ENCODE measurements around the gene MKRN3. TPM values are rescaled to one million over a fixed set of nuclear protein-coding genes. Genes with fewer than 3 reads are reported as not detected.

MKRN3 gene
- total RNA-seq, 5 donors from 2014 or later (not counting 1 experiment from before 2014, with no cell fraction given): 2.0 to 5.8 (median 2.9) TPM

DNA sequence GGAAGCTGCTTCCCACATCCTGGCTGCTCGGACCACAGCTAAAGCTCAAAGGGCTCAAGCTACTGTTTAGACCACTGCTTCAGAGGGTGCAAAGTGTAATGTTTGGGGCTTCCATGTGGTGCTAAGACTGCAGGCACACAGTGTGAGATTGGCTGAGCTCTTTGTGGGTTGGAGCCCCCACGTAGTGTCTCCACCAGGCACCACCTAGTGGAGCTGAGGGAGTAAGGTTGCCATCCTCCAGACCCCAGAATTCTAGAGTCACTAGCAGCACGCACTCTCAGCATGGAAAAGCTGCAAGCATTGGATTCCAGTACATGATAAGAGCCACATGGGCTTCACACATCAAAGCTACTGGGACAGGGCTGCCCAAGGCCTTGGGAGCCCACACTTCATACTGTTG is 9.3 kb downstream of the MKRN3 start:
- Histone ChIP-seq H3K9me3 (no peaks in the 10 kb centered on the region), H3K4me1 (ENCODE audit: control insufficient read depth in 1 of 2, extremely low read depth in 1 of 2, insufficient read depth in 2 of 2, low read length in 2 of 2) (no peaks in the 10 kb centered on the region), H3K4me3 (ENCODE audit: control insufficient read depth in 1 of 2, extremely low read depth in 1 of 2, low read length in 1 of 2) (no peak overlapping the region), H3K27ac (ENCODE audit: low read length) (no peak overlapping the region), H3K27me3 (replicated peaks in 1 of 2; ENCODE audit: control insufficient read depth in 2 of 2, extremely low read depth in 1 of 2, insufficient read depth in 2 of 2, low read length in 1 of 2) (no peaks in the 10 kb centered on the region), H3K36me3 (ENCODE audit: control insufficient read depth in 2 of 2, extremely low read depth in 1 of 2, insufficient read depth in 1 of 2, low read length in 1 of 2) (no peaks in the 10 kb centered on the region)
- peak in 1 of 4 experiments; percentile 17 for ATAC-seq (replicated peaks in 1 of 4)
- Mint-ChIP-seq H3K36me3 (no peaks in the 10 kb centered on the region), H3K27ac (no peak overlapping the region), H3K27me3 (no peaks in the 10 kb centered on the region), H3K4me3 (no peak overlapping the region), H3K4me1 (no peaks in the 10 kb centered on the region), H3K9me3 (peaks cover 0 to 5% (median 0%) of the 10 kb centered on the region in 3 donors)
- POLR2A ChIA-PET: no interaction called here
- 25% methylated on average over 2 of the region's 3 CpGs for WGBS (ENCODE audit: insufficient coverage)
- no peak for DNase-seq
- CTCF ChIA-PET: no interaction called here

DNA sequence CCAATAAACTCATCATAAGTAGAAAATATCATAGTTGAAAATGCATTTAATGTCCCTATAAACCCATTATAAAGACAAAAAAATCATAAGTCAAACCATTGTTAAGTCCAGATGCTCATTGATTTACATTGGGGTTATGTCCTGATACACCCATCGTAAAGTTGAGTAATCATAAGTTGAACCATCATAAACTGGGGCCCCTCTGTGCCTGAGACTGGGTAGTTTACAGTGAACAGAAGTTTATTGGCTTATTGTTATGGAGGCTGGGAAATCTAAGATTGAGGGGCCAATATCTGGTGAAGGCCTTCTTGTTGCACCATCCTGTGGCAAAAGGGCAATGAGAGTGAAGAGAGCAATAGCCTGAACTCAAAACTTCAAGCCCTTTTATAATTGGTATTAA is 10.6 kb downstream of the MKRN3 start:
- H3K4me3 ChIP-seq (ENCODE audit: control insufficient read depth in 1 of 2, extremely low read depth in 1 of 2, low read length in 1 of 2): no peak overlapping the region
- no peaks in the 10 kb centered on the region for H3K4me1 ChIP-seq (ENCODE audit: control insufficient read depth in 1 of 2, extremely low read depth in 1 of 2, insufficient read depth in 2 of 2, low read length in 2 of 2)
- no peaks in the 10 kb centered on the region for H3K36me3 Mint-ChIP-seq
- H3K27me3 ChIP-seq (replicated peaks in 1 of 2; ENCODE audit: control insufficient read depth in 2 of 2, extremely low read depth in 1 of 2, insufficient read depth in 2 of 2, low read length in 1 of 2): no peaks in the 10 kb centered on the region
- ChIA-PET CTCF (no interaction called here), POLR2A (no interaction called here)
- H3K9me3 ChIP-seq: no peaks in the 10 kb centered on the region
- 50% methylated on average over 1 of the region's 1 CpG for WGBS (ENCODE audit: insufficient coverage)
- H3K4me3 Mint-ChIP-seq: no peak overlapping the region
- no peaks in the 10 kb centered on the region for H3K36me3 ChIP-seq (ENCODE audit: control insufficient read depth in 2 of 2, extremely low read depth in 1 of 2, insufficient read depth in 1 of 2, low read length in 1 of 2)
- DNase-seq (no peak), ATAC-seq (replicated peaks in 1 of 4) (no peak)
- H3K9me3 Mint-ChIP-seq: peaks cover 0 to 5% (median 0%) of the 10 kb centered on the region in 3 donors
- no peak overlapping the region for H3K27ac Mint-ChIP-seq
- H3K4me1 Mint-ChIP-seq: no peaks in the 10 kb centered on the region
- no peaks in the 10 kb centered on the region for H3K27me3 Mint-ChIP-seq
- H3K27ac ChIP-seq (ENCODE audit: low read length): no peak overlapping the region

DNA sequence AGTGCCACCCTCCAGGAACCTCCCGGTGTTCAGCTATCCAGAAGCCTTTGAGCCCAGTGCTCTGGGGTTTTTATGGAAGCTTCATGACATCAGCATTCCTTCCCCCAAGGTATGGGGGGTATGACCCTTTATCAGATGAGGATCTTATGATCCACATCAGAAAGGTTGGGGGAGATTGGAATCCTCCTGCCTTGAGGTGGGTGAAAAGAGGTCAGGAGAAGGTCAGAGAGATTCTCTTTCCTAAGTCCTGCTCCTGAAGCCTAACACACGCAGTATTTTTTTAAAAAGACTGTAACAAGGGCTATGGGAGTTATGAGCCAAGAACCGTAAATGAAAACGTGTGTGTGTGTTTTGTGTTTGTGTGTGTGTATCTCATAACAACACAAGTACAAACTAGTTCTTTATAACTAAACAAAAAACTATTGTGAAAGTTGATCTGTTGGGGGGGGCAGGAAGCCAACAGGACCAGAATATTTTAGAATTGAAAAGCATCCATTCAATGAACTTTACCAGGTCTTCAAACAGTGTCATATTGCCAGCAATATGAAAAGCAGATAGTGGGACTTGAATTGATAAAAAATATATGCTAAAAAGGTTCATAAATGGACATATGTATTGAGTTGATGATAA is 13.2 kb downstream of the MKRN3 start:
- H3K4me3 Mint-ChIP-seq: no peak overlapping the region
- no peaks in the 10 kb centered on the region for H3K27me3 Mint-ChIP-seq
- CTCF ChIA-PET: no interaction called here
- H3K27ac Mint-ChIP-seq: no peak overlapping the region
- no peak overlapping the region for H3K27ac ChIP-seq (ENCODE audit: low read length)
- no peaks in the 10 kb centered on the region for H3K4me1 Mint-ChIP-seq
- ATAC-seq (replicated peaks in 1 of 4): no peak
- peaks cover 0 to 5% (median 0%) of the 10 kb centered on the region in 3 donors for H3K9me3 Mint-ChIP-seq
- H3K36me3 Mint-ChIP-seq: no peaks in the 10 kb centered on the region
- no peaks in the 10 kb centered on the region for H3K9me3 ChIP-seq
- DNase-seq: no peak
- H3K4me3 ChIP-seq (ENCODE audit: control insufficient read depth in 1 of 2, extremely low read depth in 1 of 2, low read length in 1 of 2): no peak overlapping the region
- POLR2A ChIA-PET: no interaction called here
- H3K36me3 ChIP-seq (ENCODE audit: control insufficient read depth in 2 of 2, extremely low read depth in 1 of 2, insufficient read depth in 1 of 2, low read length in 1 of 2): no peaks in the 10 kb centered on the region
- no peaks in the 10 kb centered on the region for H3K4me1 ChIP-seq (ENCODE audit: control insufficient read depth in 1 of 2, extremely low read depth in 1 of 2, insufficient read depth in 2 of 2, low read length in 2 of 2)
- H3K27me3 ChIP-seq (replicated peaks in 1 of 2; ENCODE audit: control insufficient read depth in 2 of 2, extremely low read depth in 1 of 2, insufficient read depth in 2 of 2, low read length in 1 of 2): no peaks in the 10 kb centered on the region
- WGBS (ENCODE audit: insufficient coverage): no CpG with 5 or more reads among the region's 4 CpGs

DNA sequence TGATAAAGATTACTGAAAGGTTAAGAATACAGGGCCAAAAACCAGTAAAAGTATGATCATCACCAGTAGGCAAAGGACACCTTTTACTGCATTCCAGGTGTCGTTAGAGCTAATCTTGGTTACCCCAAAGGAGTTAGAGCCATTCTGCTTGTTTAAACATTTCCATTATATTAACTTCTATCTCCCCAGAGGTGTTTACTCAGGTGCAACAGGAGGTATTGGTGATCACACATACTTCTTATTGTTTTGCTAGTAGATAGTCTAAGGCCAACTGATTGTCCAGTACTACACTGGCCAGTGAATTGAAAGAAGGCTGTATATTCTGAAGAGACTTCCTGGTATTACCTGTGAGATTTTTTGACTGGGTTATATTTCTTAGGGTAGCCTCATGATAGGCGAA is 22.8 kb downstream of the MKRN3 start:
- no peak for DNase-seq
- no peak overlapping the region for H3K4me3 Mint-ChIP-seq
- Histone ChIP-seq H3K36me3 (ENCODE audit: control insufficient read depth in 2 of 2, extremely low read depth in 1 of 2, insufficient read depth in 1 of 2, low read length in 1 of 2) (no peaks in the 10 kb centered on the region), H3K4me3 (ENCODE audit: control insufficient read depth in 1 of 2, extremely low read depth in 1 of 2, low read length in 1 of 2) (no peak overlapping the region), H3K27ac (ENCODE audit: low read length) (no peak overlapping the region), H3K27me3 (replicated peaks in 1 of 2; ENCODE audit: control insufficient read depth in 2 of 2, extremely low read depth in 1 of 2, insufficient read depth in 2 of 2, low read length in 1 of 2) (peaks cover 0 to 2% of the 10 kb centered on the region in 2 experiments), H3K9me3 (no peaks in the 10 kb centered on the region), H3K4me1 (ENCODE audit: control insufficient read depth in 1 of 2, extremely low read depth in 1 of 2, insufficient read depth in 2 of 2, low read length in 2 of 2) (no peaks in the 10 kb centered on the region)
- peaks cover 0 to 7% (median 0%) of the 10 kb centered on the region in 3 donors for H3K9me3 Mint-ChIP-seq
- ChIA-PET POLR2A (no interaction called here), CTCF (no interaction called here)
- no peak for ATAC-seq (replicated peaks in 1 of 4)
- no peaks in the 10 kb centered on the region for H3K36me3 Mint-ChIP-seq
- H3K4me1 Mint-ChIP-seq: no peaks in the 10 kb centered on the region
- no peak overlapping the region for H3K27ac Mint-ChIP-seq
- no CpG with 5 or more reads among the region's 2 CpGs for WGBS (ENCODE audit: insufficient coverage)
- H3K27me3 Mint-ChIP-seq: peaks cover 2 to 4% of the 10 kb centered on the region in 2 donors

DNA sequence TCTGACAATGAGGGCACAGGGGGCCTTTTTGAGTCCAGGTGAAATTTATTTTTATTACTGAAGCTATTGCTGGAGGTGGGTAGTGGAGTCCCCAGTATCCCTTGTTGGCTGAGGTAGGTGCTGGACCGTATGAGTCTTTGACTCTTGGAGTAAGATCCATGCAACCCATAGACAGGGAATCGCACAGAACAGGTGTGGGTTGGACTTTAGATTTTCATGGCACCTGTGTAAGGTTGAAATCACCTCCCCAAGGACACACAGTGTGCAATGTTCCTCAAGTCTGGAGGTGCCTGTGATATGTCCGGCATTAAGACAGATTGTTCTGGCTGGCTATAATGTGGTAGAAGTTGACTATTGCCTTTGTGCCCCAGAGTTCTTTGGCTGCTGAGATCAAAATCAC is 23.5 kb downstream of the MKRN3 start:
- POLR2A ChIA-PET: no interaction called here
- peaks cover 0 to 7% (median 0%) of the 10 kb centered on the region in 3 donors for H3K9me3 Mint-ChIP-seq
- no peak overlapping the region for H3K4me3 Mint-ChIP-seq
- Histone ChIP-seq H3K9me3 (no peaks in the 10 kb centered on the region), H3K27me3 (replicated peaks in 1 of 2; ENCODE audit: control insufficient read depth in 2 of 2, extremely low read depth in 1 of 2, insufficient read depth in 2 of 2, low read length in 1 of 2) (peaks cover 0 to 2% of the 10 kb centered on the region in 2 experiments), H3K36me3 (ENCODE audit: control insufficient read depth in 2 of 2, extremely low read depth in 1 of 2, insufficient read depth in 1 of 2, low read length in 1 of 2) (no peaks in the 10 kb centered on the region), H3K4me1 (ENCODE audit: control insufficient read depth in 1 of 2, extremely low read depth in 1 of 2, insufficient read depth in 2 of 2, low read length in 2 of 2) (no peaks in the 10 kb centered on the region), H3K27ac (ENCODE audit: low read length) (no peak overlapping the region), H3K4me3 (ENCODE audit: control insufficient read depth in 1 of 2, extremely low read depth in 1 of 2, low read length in 1 of 2) (no peak overlapping the region)
- CTCF ChIA-PET: no interaction called here
- no CpG with 5 or more reads among the region's 3 CpGs for WGBS (ENCODE audit: insufficient coverage)
- ATAC-seq (replicated peaks in 1 of 4): no peak
- no peaks in the 10 kb centered on the region for H3K36me3 Mint-ChIP-seq
- H3K4me1 Mint-ChIP-seq: no peaks in the 10 kb centered on the region
- DNase-seq: no peak
- no peak overlapping the region for H3K27ac Mint-ChIP-seq
- peaks cover 2 to 4% of the 10 kb centered on the region in 2 donors for H3K27me3 Mint-ChIP-seq

DNA sequence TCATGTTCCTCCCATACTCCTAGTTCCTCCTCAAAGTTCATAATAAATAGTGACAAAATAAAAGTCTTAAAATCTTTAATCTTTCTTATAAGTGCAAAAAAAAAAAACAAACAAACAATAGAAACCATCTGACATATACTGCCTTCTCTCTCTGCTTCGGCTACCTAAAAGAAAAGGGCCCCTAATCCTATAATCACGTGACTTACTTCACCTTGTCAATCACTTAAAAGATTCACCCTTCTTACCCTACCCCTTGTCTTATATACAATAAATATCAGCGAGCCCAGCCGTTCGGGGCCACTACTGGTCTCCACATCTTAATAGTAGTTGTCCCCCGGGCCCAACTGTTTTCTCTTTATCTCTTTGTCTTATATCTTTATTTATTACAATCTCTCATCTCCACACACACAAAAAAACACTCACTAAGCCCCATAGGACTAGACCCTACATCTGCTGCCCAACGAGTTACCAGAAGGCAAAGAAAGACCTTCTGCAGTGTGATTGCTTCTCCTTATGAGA is 28.8 kb downstream of the MKRN3 start:
- Histone ChIP-seq H3K27me3 (replicated peaks in 1 of 2; ENCODE audit: control insufficient read depth in 2 of 2, extremely low read depth in 1 of 2, insufficient read depth in 2 of 2, low read length in 1 of 2) (peaks cover 0 to 2% of the 10 kb centered on the region in 2 experiments), H3K9me3 (no peaks in the 10 kb centered on the region), H3K4me3 (ENCODE audit: control insufficient read depth in 1 of 2, extremely low read depth in 1 of 2, low read length in 1 of 2) (no peak overlapping the region), H3K4me1 (ENCODE audit: control insufficient read depth in 1 of 2, extremely low read depth in 1 of 2, insufficient read depth in 2 of 2, low read length in 2 of 2) (no peaks in the 10 kb centered on the region), H3K36me3 (ENCODE audit: control insufficient read depth in 2 of 2, extremely low read depth in 1 of 2, insufficient read depth in 1 of 2, low read length in 1 of 2) (no peaks in the 10 kb centered on the region), H3K27ac (ENCODE audit: low read length) (no peak overlapping the region)
- H3K36me3 Mint-ChIP-seq: no peaks in the 10 kb centered on the region
- 75% methylated on average over 7 of the region's 7 CpGs for WGBS (ENCODE audit: insufficient coverage)
- H3K4me1 Mint-ChIP-seq: no peaks in the 10 kb centered on the region
- ChIA-PET POLR2A (no interaction called here), CTCF (no interaction called here)
- H3K27ac Mint-ChIP-seq: no peak overlapping the region
- peaks cover 0 to 3% (median 0%) of the 10 kb centered on the region in 3 donors for H3K9me3 Mint-ChIP-seq
- ATAC-seq (replicated peaks in 1 of 4) (no peak), DNase-seq (no peak)
- H3K27me3 Mint-ChIP-seq: no peaks in the 10 kb centered on the region
- H3K4me3 Mint-ChIP-seq: no peak overlapping the region
